ENCODE results near the gene BNIP5.

Gene BNIP5

DNA sequence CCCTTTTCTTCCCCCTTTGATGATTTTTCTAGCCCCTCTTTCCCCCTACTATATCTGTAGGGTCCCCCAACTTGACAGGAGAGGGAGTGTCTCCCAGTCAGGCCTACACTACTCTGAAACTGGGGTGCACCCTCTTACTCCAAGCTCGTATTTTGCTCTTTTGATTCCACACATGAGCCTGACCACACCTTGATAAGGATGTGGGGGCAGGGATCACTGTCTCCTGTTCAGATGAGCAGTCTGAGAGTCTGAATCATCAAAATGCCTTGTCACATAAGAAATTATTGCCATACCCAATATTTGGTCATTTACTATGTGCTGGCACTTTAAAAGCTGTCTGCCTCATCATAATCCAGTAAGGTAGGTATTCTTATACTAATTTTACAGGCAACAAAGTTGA lies 50.9 kb downstream of the BNIP5 start:
- Histone ChIP-seq H3K27me3 (ENCODE audit: insufficient read depth, poor library complexity, severe bottlenecking) (peaks cover 3% of the 10 kb centered on the region), H3K27ac (ENCODE audit: poor library complexity, severe bottlenecking) (no peak overlapping the region), H3K36me3 (ENCODE audit: low read depth) (no peaks in the 10 kb centered on the region), H3K4me1 (ENCODE audit: insufficient read depth, poor library complexity, severe bottlenecking) (peaks cover 15% of the 10 kb centered on the region), H3K4me3 (ENCODE audit: severe bottlenecking) (no peak overlapping the region), H3K9me3 (ENCODE audit: severe bottlenecking) (no peaks in the 10 kb centered on the region)
- no peak for ATAC-seq (ENCODE audit: low read depth)
- no peak for DNase-seq (ENCODE audit: low spot score)
- TF ChIP-seq, protein P1, sequence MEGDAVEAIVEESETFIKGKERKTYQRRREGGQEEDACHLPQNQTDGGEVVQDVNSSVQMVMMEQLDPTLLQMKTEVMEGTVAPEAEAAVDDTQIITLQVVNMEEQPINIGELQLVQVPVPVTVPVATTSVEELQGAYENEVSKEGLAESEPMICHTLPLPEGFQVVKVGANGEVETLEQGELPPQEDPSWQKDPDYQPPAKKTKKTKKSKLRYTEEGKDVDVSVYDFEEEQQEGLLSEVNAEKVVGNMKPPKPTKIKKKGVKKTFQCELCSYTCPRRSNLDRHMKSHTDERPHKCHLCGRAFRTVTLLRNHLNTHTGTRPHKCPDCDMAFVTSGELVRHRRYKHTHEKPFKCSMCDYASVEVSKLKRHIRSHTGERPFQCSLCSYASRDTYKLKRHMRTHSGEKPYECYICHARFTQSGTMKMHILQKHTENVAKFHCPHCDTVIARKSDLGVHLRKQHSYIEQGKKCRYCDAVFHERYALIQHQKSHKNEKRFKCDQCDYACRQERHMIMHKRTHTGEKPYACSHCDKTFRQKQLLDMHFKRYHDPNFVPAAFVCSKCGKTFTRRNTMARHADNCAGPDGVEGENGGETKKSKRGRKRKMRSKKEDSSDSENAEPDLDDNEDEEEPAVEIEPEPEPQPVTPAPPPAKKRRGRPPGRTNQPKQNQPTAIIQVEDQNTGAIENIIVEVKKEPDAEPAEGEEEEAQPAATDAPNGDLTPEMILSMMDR (IDR thresholded peaks at IDR 0.05; ENCODE audit: poor library complexity, severe bottlenecking): no peak

DNA sequence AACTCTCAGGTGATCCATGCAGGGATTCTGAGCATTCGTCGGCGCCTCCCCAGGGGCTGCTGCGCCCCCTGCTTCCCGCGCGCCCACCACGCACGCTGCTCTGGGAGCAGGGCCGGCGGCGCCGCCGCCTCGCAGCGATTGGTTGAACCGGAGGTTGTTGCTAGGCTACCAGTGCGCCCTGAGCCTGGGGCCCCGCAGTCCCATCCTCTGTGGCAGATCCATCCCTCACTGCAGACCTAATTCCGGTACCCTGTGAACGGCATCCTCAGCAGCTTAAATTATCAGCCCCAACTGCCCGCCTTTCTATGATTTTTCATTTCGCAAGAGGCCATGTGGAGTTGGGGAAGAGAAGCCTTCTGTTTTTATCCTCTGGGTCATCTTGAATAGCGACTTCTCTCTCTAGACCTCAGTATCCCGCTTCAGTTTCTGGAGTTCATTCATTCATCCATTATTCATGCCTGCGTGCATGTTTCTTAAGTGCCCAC lies 51.5 kb downstream of the BNIP5 start:
- DNase-seq (ENCODE audit: low spot score) (no peak), ATAC-seq (ENCODE audit: low read depth) (no peak)
- H3K36me3 ChIP-seq (ENCODE audit: low read depth): no peaks in the 10 kb centered on the region
- peaks cover 3% of the 10 kb centered on the region for H3K27me3 ChIP-seq (ENCODE audit: insufficient read depth, poor library complexity, severe bottlenecking)
- H3K4me3 ChIP-seq (ENCODE audit: severe bottlenecking): no peak overlapping the region
- no peak overlapping the region for H3K27ac ChIP-seq (ENCODE audit: poor library complexity, severe bottlenecking)
- peaks cover 10% of the 10 kb centered on the region for H3K4me1 ChIP-seq (ENCODE audit: insufficient read depth, poor library complexity, severe bottlenecking)
- TF ChIP-seq, protein P1 (IDR thresholded peaks at IDR 0.05; ENCODE audit: poor library complexity, severe bottlenecking): no peak
- no peaks in the 10 kb centered on the region for H3K9me3 ChIP-seq (ENCODE audit: severe bottlenecking)

- Histone ChIP-seq H3K4me1 (ENCODE audit: insufficient read depth, poor library complexity, severe bottlenecking) (peaks cover 1% of the 10 kb centered on the region), H3K27me3 (ENCODE audit: insufficient read depth, poor library complexity, severe bottlenecking) (peaks cover 3% of the 10 kb centered on the region), H3K27ac (ENCODE audit: poor library complexity, severe bottlenecking) (no peak overlapping the region), H3K36me3 (ENCODE audit: low read depth) (no peaks in the 10 kb centered on the region), H3K9me3 (ENCODE audit: severe bottlenecking) (no peaks in the 10 kb centered on the region), H3K4me3 (ENCODE audit: severe bottlenecking) (no peak overlapping the region)
- ATAC-seq (ENCODE audit: low read depth): no peak
- TF ChIP-seq, protein P1 (IDR thresholded peaks at IDR 0.05; ENCODE audit: poor library complexity, severe bottlenecking): no peak
- no peak for DNase-seq (ENCODE audit: low spot score)
These were observed 52.3 kb downstream of the BNIP5 start for GRCh38 chr6:36284359-36284758.

DNA sequence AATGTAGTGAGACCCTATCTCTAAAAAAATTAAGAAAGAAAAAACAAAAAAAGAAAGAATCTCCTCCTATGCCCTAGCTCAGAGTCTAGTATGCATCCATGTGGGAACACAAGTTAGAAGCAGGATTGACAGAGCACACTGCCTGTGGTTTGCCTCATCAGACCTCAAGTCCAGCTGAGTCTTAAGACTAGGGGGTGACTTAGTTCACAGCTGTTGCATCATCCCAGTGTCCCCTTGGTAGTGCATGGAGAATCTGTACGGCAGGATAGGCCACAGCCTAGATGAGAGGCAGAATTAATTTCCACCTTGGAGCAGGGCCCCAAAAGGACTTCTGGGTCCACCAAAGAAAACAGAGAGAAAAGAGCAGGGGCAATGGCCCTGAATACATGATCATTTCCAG lies 53.1 kb downstream of the BNIP5 start:
- no peak for ATAC-seq (ENCODE audit: low read depth)
- Histone ChIP-seq H3K27me3 (ENCODE audit: insufficient read depth, poor library complexity, severe bottlenecking) (peaks cover 3% of the 10 kb centered on the region), H3K36me3 (ENCODE audit: low read depth) (no peaks in the 10 kb centered on the region), H3K4me3 (ENCODE audit: severe bottlenecking) (no peak overlapping the region), H3K27ac (ENCODE audit: poor library complexity, severe bottlenecking) (no peak overlapping the region), H3K4me1 (ENCODE audit: insufficient read depth, poor library complexity, severe bottlenecking) (no peaks in the 10 kb centered on the region), H3K9me3 (ENCODE audit: severe bottlenecking) (no peaks in the 10 kb centered on the region)
- TF ChIP-seq, protein P1 (IDR thresholded peaks at IDR 0.05; ENCODE audit: poor library complexity, severe bottlenecking): no peak
- DNase-seq (ENCODE audit: low spot score): no peak

- no peak for ATAC-seq (ENCODE audit: low read depth)
These were observed 55.7 kb downstream of the BNIP5 start for GRCh38 chr6:36280983-36281382.

More at GRCh38 chr6:36280983-36281382, 55.7 kb downstream of the BNIP5 start:
- no peaks in the 10 kb centered on the region for H3K9me3 ChIP-seq (ENCODE audit: severe bottlenecking)
- no peak overlapping the region for H3K4me3 ChIP-seq (ENCODE audit: severe bottlenecking)
- H3K36me3 ChIP-seq (ENCODE audit: low read depth): no peaks in the 10 kb centered on the region
- TF ChIP-seq, protein P1 (IDR thresholded peaks at IDR 0.05; ENCODE audit: poor library complexity, severe bottlenecking): no peak
- no peak for DNase-seq (ENCODE audit: low spot score)
- no peaks in the 10 kb centered on the region for H3K4me1 ChIP-seq (ENCODE audit: insufficient read depth, poor library complexity, severe bottlenecking)
- no peak overlapping the region for H3K27ac ChIP-seq (ENCODE audit: poor library complexity, severe bottlenecking)
- H3K27me3 ChIP-seq (ENCODE audit: insufficient read depth, poor library complexity, severe bottlenecking): peaks cover 3% of the 10 kb centered on the region

All from RWPE2 (cell line).